ENCODE measurements around the gene ARHGEF28. TPM values are rescaled to one million over a fixed set of nuclear protein-coding genes. Genes with fewer than 3 reads are reported as not detected.

Gene ARHGEF28
- total and polyA plus RNA-seq, 2 donors (not counting 1 experiment from before 2014, with no cell fraction given), result 2.3 to 34.3 TPM

DNA sequence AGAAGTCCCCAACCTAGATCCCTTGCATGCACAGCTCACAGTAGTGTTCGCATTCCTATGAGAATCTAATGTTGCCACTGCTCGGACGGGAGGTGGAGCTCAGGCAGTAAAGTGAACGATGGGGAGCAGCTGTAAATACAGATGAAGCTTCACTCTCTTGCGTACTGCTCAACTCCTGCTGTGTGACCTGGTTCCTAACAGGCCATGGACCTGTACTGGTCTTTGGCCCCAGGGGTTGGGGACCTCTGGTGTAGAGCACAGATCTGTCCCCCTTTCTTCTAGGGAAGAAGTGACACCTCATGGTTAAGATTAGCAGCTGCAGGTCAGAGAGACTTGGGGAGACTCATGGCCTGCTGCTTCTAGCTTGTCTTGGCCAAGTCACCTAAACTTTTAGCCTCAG, 7.1 kb downstream of the ARHGEF28 start:
- H3K4me3 ChIP-seq (replicated peaks in 1 of 4; ENCODE audit: control extremely low read depth in 1 of 4, insufficient read depth in 1 of 4, low read depth in 3 of 4, low read length in 4 of 4), result no peak overlapping the region
- H3K27ac ChIP-seq (ENCODE audit: insufficient read depth, low read length), result no peak overlapping the region
- peaks cover 27% of the 10 kb centered on the region for H3K79me2 ChIP-seq (ENCODE audit: control insufficient read depth, insufficient read depth, low read length)
- no peaks in the 10 kb centered on the region for H3K4me1 ChIP-seq (ENCODE audit: control insufficient read depth, extremely low read depth, insufficient read depth, low read length)
- H3K4me2 ChIP-seq (ENCODE audit: extremely low read depth, insufficient read depth, low read length), result no peak overlapping the region
- no peak overlapping the region for H2AFZ ChIP-seq (ENCODE audit: low read length)
- no peak for TF ChIP-seq EZH2 (IDR thresholded peaks at IDR 0.05; ENCODE audit: low read length, missing control alignments)
- TF ChIP-seq, protein P1, sequence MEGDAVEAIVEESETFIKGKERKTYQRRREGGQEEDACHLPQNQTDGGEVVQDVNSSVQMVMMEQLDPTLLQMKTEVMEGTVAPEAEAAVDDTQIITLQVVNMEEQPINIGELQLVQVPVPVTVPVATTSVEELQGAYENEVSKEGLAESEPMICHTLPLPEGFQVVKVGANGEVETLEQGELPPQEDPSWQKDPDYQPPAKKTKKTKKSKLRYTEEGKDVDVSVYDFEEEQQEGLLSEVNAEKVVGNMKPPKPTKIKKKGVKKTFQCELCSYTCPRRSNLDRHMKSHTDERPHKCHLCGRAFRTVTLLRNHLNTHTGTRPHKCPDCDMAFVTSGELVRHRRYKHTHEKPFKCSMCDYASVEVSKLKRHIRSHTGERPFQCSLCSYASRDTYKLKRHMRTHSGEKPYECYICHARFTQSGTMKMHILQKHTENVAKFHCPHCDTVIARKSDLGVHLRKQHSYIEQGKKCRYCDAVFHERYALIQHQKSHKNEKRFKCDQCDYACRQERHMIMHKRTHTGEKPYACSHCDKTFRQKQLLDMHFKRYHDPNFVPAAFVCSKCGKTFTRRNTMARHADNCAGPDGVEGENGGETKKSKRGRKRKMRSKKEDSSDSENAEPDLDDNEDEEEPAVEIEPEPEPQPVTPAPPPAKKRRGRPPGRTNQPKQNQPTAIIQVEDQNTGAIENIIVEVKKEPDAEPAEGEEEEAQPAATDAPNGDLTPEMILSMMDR (conservative IDR thresholded peaks at IDR 0.05 in 1 of 2, IDR thresholded peaks at IDR 0.05 in 1 of 2; ENCODE audit: low read depth in 1 of 2, low read length in 2 of 2), result no peak
- no peak overlapping the region for H3K9ac ChIP-seq (ENCODE audit: insufficient read depth, low read length)
- no peaks in the 10 kb centered on the region for H3K9me3 ChIP-seq (ENCODE audit: control insufficient read depth, insufficient read depth, low read depth, low read length)
- no peaks in the 10 kb centered on the region for H4K20me1 ChIP-seq (ENCODE audit: control insufficient read depth, extremely low read depth, insufficient read depth, low read length)
- no peaks in the 10 kb centered on the region for H3K36me3 ChIP-seq (ENCODE audit: control insufficient read depth, insufficient read depth, low read length)
- DNase-seq (ENCODE audit: low read depth in 2 of 2), result no peak
- no peaks in the 10 kb centered on the region for H3K27me3 ChIP-seq (ENCODE audit: control insufficient read depth, insufficient read depth, low read length)

DNA sequence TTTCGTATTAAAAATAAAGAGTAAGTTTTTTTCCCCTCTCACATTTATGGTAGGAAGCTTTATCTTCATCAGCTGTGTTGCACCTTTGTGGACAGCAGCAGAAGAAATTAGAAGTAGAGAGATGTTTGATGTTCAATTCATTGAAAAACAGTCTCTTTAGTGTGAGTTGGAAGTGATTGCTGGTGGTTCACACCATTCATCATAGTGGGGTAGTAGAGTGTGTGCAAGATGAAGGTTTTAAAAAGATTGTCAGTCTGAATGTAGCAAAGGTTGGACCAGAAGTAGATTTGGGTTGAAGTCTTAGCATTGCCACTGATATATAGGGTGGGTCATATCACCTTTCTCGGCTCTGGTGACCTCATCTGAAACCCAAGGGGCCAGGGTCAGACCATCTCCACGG, 10.4 kb downstream of the ARHGEF28 start:
- H3K79me2 ChIP-seq (ENCODE audit: control insufficient read depth, insufficient read depth, low read length), result peaks cover 25% of the 10 kb centered on the region
- no peak overlapping the region for H2AFZ ChIP-seq (ENCODE audit: low read length)
- H3K9me3 ChIP-seq (ENCODE audit: control insufficient read depth, insufficient read depth, low read depth, low read length), result no peaks in the 10 kb centered on the region
- no peaks in the 10 kb centered on the region for H3K27me3 ChIP-seq (ENCODE audit: control insufficient read depth, insufficient read depth, low read length)
- H3K27ac ChIP-seq (ENCODE audit: insufficient read depth, low read length), result no peak overlapping the region
- H3K4me1 ChIP-seq (ENCODE audit: control insufficient read depth, extremely low read depth, insufficient read depth, low read length), result peaks cover 4% of the 10 kb centered on the region
- TF ChIP-seq, protein P1 (conservative IDR thresholded peaks at IDR 0.05 in 1 of 2, IDR thresholded peaks at IDR 0.05 in 1 of 2; ENCODE audit: low read depth in 1 of 2, low read length in 2 of 2), result no peak
- no peak for TF ChIP-seq EZH2 (IDR thresholded peaks at IDR 0.05; ENCODE audit: low read length, missing control alignments)
- no peak overlapping the region for H3K4me2 ChIP-seq (ENCODE audit: extremely low read depth, insufficient read depth, low read length)
- no peak for DNase-seq (ENCODE audit: low read depth in 2 of 2)
- no peak overlapping the region for H3K4me3 ChIP-seq (replicated peaks in 1 of 4; ENCODE audit: control extremely low read depth in 1 of 4, insufficient read depth in 1 of 4, low read depth in 3 of 4, low read length in 4 of 4)
- no peaks in the 10 kb centered on the region for H3K36me3 ChIP-seq (ENCODE audit: control insufficient read depth, insufficient read depth, low read length)
- H4K20me1 ChIP-seq (ENCODE audit: control insufficient read depth, extremely low read depth, insufficient read depth, low read length), result no peaks in the 10 kb centered on the region
- no peak overlapping the region for H3K9ac ChIP-seq (ENCODE audit: insufficient read depth, low read length)

DNA sequence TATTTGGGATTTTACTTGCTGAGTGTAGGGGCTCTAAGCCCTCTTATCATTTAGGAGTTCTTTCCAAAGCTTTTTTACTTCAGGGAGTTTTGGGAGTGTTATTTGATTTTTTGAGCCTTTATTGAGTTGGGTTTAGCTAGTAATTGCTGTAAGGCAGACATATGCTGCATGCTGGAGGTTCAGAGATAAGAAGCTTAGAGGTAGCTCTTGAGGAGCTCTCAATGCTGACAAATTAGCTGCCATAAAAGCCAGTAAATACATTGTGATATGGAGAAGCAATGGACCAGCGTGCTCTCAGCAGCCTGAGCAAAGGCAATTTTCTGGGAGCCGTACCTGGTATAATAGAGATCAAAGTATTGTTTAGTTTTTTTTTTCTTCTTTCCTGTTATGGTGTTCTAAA, 11.6 kb downstream of the ARHGEF28 start:
- H3K27me3 ChIP-seq (ENCODE audit: control insufficient read depth, insufficient read depth, low read length), result no peaks in the 10 kb centered on the region
- peaks cover 29% of the 10 kb centered on the region for H3K79me2 ChIP-seq (ENCODE audit: control insufficient read depth, insufficient read depth, low read length)
- no peaks in the 10 kb centered on the region for H3K36me3 ChIP-seq (ENCODE audit: control insufficient read depth, insufficient read depth, low read length)
- H3K27ac ChIP-seq (ENCODE audit: insufficient read depth, low read length), result no peak overlapping the region
- H4K20me1 ChIP-seq (ENCODE audit: control insufficient read depth, extremely low read depth, insufficient read depth, low read length), result no peaks in the 10 kb centered on the region
- no peak overlapping the region for H3K4me2 ChIP-seq (ENCODE audit: extremely low read depth, insufficient read depth, low read length)
- TF ChIP-seq, protein P1 (conservative IDR thresholded peaks at IDR 0.05 in 1 of 2, IDR thresholded peaks at IDR 0.05 in 1 of 2; ENCODE audit: low read depth in 1 of 2, low read length in 2 of 2), result no peak
- no peak for TF ChIP-seq EZH2 (IDR thresholded peaks at IDR 0.05; ENCODE audit: low read length, missing control alignments)
- no peak overlapping the region for H3K9ac ChIP-seq (ENCODE audit: insufficient read depth, low read length)
- DNase-seq (ENCODE audit: low read depth in 2 of 2), result no peak
- H2AFZ ChIP-seq (ENCODE audit: low read length), result no peak overlapping the region
- H3K4me3 ChIP-seq (replicated peaks in 1 of 4; ENCODE audit: control extremely low read depth in 1 of 4, insufficient read depth in 1 of 4, low read depth in 3 of 4, low read length in 4 of 4), result no peak overlapping the region
- peaks cover 4% of the 10 kb centered on the region for H3K4me1 ChIP-seq (ENCODE audit: control insufficient read depth, extremely low read depth, insufficient read depth, low read length)
- H3K9me3 ChIP-seq (ENCODE audit: control insufficient read depth, insufficient read depth, low read depth, low read length), result no peaks in the 10 kb centered on the region

Data from fibroblast of lung (primary cell).